NOMO-1 (cell line): ENCODE measurements around the gene NHLRC4.

ENCODE experiments used
- DNase-seq, 2 experiments: peaks; one replicate each; lab custom pipeline; 2025; ENCODE audit not compliant: unreplicated experiment in 2 of 2; lab: John Stamatoyannopoulos, UW

The NHLRC4 gene

GRCh38 chr16:565419-566330 is 1.1 kb upstream of the NHLRC4 start:
- no peak for DNase-seq

- no peak for DNase-seq
Measured at GRCh38 chr16:567373-568256, 810 bp downstream of the NHLRC4 start.

- no peak for DNase-seq
Measured at GRCh38 chr16:568401-569258, 1.8 kb downstream of the NHLRC4 start.

GRCh38 chr16:569445-570254 is 2.8 kb downstream of the NHLRC4 start, which contains the start of gene PIGQ:
Gene PIGQ, plus strand, starts transcription at chr16:569968. Its CDS starts 4,107 bp downstream, at chr16:574075.
- DNase-seq = peak; percentile 14 to 36

GRCh38 chr16:572865-573650 is 6.3 kb downstream of the NHLRC4 start:
- DNase-seq = no peak

- DNase-seq = no peak
Measured at GRCh38 chr16:574021-574760, 7.4 kb downstream of the NHLRC4 start.

- no peak for DNase-seq
Measured at GRCh38 chr16:575354-576196, 8.8 kb downstream of the NHLRC4 start.

GRCh38 chr16:576197-576822 is 9.5 kb downstream of the NHLRC4 start:
- no peak for DNase-seq

GRCh38 chr16:576823-577201 is 10.0 kb downstream of the NHLRC4 start:
- no peak for DNase-seq

GRCh38 chr16:577796-578195 is 11.0 kb downstream of the NHLRC4 start:
- no peak for DNase-seq

GRCh38 chr16:578232-578869 is 11.5 kb downstream of the NHLRC4 start:
- no peak for DNase-seq

GRCh38 chr16:578870-579405 is 12.1 kb downstream of the NHLRC4 start:
- peak; percentile 67 to 88 for DNase-seq

GRCh38 chr16:580141-580945 is 13.5 kb downstream of the NHLRC4 start:
- DNase-seq = no peak

GRCh38 chr16:580946-581498 is 14.2 kb downstream of the NHLRC4 start:
- DNase-seq = no peak

- DNase-seq = no peak
Measured at GRCh38 chr16:582218-582613, 15.4 kb downstream of the NHLRC4 start.
